Measurements from ENCODE around the gene PPAT. TPM values are rescaled to one million over a fixed set of nuclear protein-coding genes. Genes with fewer than 3 reads are reported as not detected.

The PPAT gene
- total and polyA plus RNA-seq, 2 donors (not counting 3 experiments of a cell fraction or from before 2014, with no cell fraction given) = 4.3 to 25.5 TPM

GRCh38 chr4:56424176-56424575 is 11.2 kb downstream of the PPAT start:
- no peaks in the 10 kb centered on the region for H4K20me1 ChIP-seq (replicated peaks; ENCODE audit: control insufficient read depth, extremely low read depth, insufficient read depth, low read length)

More at GRCh38 chr4:56424176-56424575, 11.2 kb downstream of the PPAT start:
- TF ChIP-seq GATA2 (IDR thresholded peaks at IDR 0.05; ENCODE audit: insufficient read depth, insufficient read length, low read depth, low read length) = no peak
- TF ChIP-seq CTCF (IDR thresholded peaks at IDR 0.05; ENCODE audit: extremely low read depth in 1 of 2, insufficient read depth in 1 of 2, low read depth in 1 of 2, low read length in 2 of 2) = no peak
- no peak for TF ChIP-seq JUN (IDR thresholded peaks at IDR 0.05; ENCODE audit: borderline replicate concordance, insufficient read depth, insufficient read length, low read depth)
- TF ChIP-seq POLR2AphosphoS5 (IDR thresholded peaks at IDR 0.05; ENCODE audit: insufficient read depth, low read depth, low read length) = no peak
- TF ChIP-seq MYC (IDR thresholded peaks at IDR 0.05; ENCODE audit: low read depth, low read length) = no peak
- dilution Hi-C loops (cut with MboI; ENCODE audit: extremely low pct_ligation_motif_present, low sequenced_read_pairs) (no loop called here), intact Hi-C loops (cut with micrococcal nuclease) (no loop called here)
- no TSS peak for BruUV-seq (replicated peaks)
- Histone ChIP-seq H3K4me2 (ENCODE audit: insufficient read depth, low read length) (no peak overlapping the region), H3K9ac (replicated peaks; ENCODE audit: extremely low read depth, insufficient read depth, low read length) (no peak overlapping the region), H3K27ac (ENCODE audit: insufficient read depth, low read depth, low read length) (no peak overlapping the region), H3K9me3 (replicated peaks; ENCODE audit: control insufficient read depth, insufficient read depth, low read length) (no peaks in the 10 kb centered on the region), H3K79me2 (ENCODE audit: control insufficient read depth, insufficient read depth, low read length) (peaks cover 91% of the 10 kb centered on the region), H3K4me3 (replicated peaks in 1 of 3; ENCODE audit: insufficient read depth in 1 of 3, low read depth in 1 of 3, low read length in 3 of 3) (no peak overlapping the region), H3K4me1 (ENCODE audit: control insufficient read depth, extremely low read depth, insufficient read depth, low read length) (peaks cover 6% of the 10 kb centered on the region), H3K27me3 (ENCODE audit: control insufficient read depth in 2 of 2, insufficient read depth in 2 of 2, low read length in 2 of 2) (no peaks in the 10 kb centered on the region), H3K36me3 (ENCODE audit: control insufficient read depth in 2 of 2, extremely low read depth in 1 of 2, insufficient read depth in 2 of 2, low read length in 2 of 2) (no peaks in the 10 kb centered on the region), H3K9me1 (replicated peaks; ENCODE audit: control insufficient read depth, extremely low read depth, insufficient read depth, low read length) (peaks cover 6% of the 10 kb centered on the region), H2AFZ (ENCODE audit: low read depth, low read length) (no peak overlapping the region)
- FAIRE-seq (no peak), DNase-seq (ENCODE audit: low read depth, low spot score) (no peak)
- ChIA-PET POLR2A (interaction anchor here (0.6 kb wide), 1 partner anchor 13 kb away, joined by 5 read pairs; no protein-coding TSS in a partner anchor), CTCF (interaction anchor here (0.8 to 2.4 kb wide), 9 partner anchors 11 to 413 kb away, joined by 3 to 17 read pairs (median 7); partner anchors contain the start of genes AASDH, PAICS, PPAT and SRP72)
